Stimulated activated CD8-positive, alpha-beta memory T cell treated with anti-CD3 and anti-CD28 coated beads, Interleukin-15, amount 100 ng/mL, for 24 hours (primary cell): ENCODE measurements around the gene GSTO2.
"Not testable (repeated sequence)": the region's sequence is repeated elsewhere in the genome, so short reads cannot be mapped to it uniquely, and the experiment has no call there.

Experiments used
- DNase-seq: peaks from one replicate; pipeline ENCODE4 v3.0.0-alpha.2; 2020; ENCODE audit warnings: low read depth

Gene GSTO2

GRCh38 chr10:104268713-104269645 lies at the start of gene GSTO2:
Gene GSTO2, plus strand, starts transcription at chr10:104269184. Its CDS starts 5,732 bp downstream, at chr10:104274916.
- DNase-seq, result peak; percentile 86

GRCh38 chr10:104220522-104220921 lies 48.5 kb upstream of the GSTO2 start:
- no peak for DNase-seq

GRCh38 chr10:104223304-104223703 lies 45.7 kb upstream of the GSTO2 start:
- DNase-seq, result no peak

- no peak for DNase-seq
These were observed 38.5 kb upstream of the GSTO2 start for GRCh38 chr10:104230490-104230889.

- DNase-seq, result peak; percentile 98
These were observed 37.0 kb upstream of the GSTO2 start, which contains the start of gene CFAP43 for GRCh38 chr10:104231784-104232612. Gene CFAP43, minus strand, starts transcription at chr10:104232364. Its CDS starts 118 bp downstream, at chr10:104232246.

GRCh38 chr10:104232613-104233102 lies 36.3 kb upstream of the GSTO2 start:
- DNase-seq, result no peak

GRCh38 chr10:104233817-104234216 lies 35.2 kb upstream of the GSTO2 start:
- DNase-seq, result no peak

GRCh38 chr10:104234934-104235333 lies 34.0 kb upstream of the GSTO2 start:
- no peak for DNase-seq

- DNase-seq, result no peak
These were observed 33.2 kb upstream of the GSTO2 start for GRCh38 chr10:104235801-104236200.

GRCh38 chr10:104240078-104240477 lies 28.9 kb upstream of the GSTO2 start:
- DNase-seq, result no peak

GRCh38 chr10:104242545-104242944 lies 26.4 kb upstream of the GSTO2 start:
- no peak for DNase-seq

- not testable (repeated sequence) for DNase-seq
These were observed 26.0 kb upstream of the GSTO2 start for GRCh38 chr10:104243009-104243408.

GRCh38 chr10:104243512-104243911 lies 25.5 kb upstream of the GSTO2 start:
- no peak for DNase-seq

GRCh38 chr10:104245066-104245632 lies 23.8 kb upstream of the GSTO2 start:
- DNase-seq, result no peak

- DNase-seq, result no peak
These were observed 22.0 kb upstream of the GSTO2 start for GRCh38 chr10:104246976-104247375.

- no peak for DNase-seq
These were observed 21.4 kb upstream of the GSTO2 start for GRCh38 chr10:104247513-104248146.

GRCh38 chr10:104248931-104249330 lies 20.1 kb upstream of the GSTO2 start:
- DNase-seq, result not testable (repeated sequence)

- no peak for DNase-seq
These were observed 18.6 kb upstream of the GSTO2 start for GRCh38 chr10:104250371-104250770.

GRCh38 chr10:104251443-104251842 lies 17.5 kb upstream of the GSTO2 start:
- DNase-seq, result no peak

- DNase-seq, result no peak
These were observed 16.6 kb upstream of the GSTO2 start for GRCh38 chr10:104252368-104252767.

- no peak for DNase-seq
These were observed 15.9 kb upstream of the GSTO2 start for GRCh38 chr10:104253106-104253505.
